GM13976 (cell line): ENCODE measurements around the gene MED4.

Experiments
- DNase-seq: peaks from one replicate; pipeline ENCODE4 v3.0.0; 2012; ENCODE audit warnings: low spot score
- in situ Hi-C: fragments of 300-500 bp; cut with MboI; formaldehyde crosslinking; loops from one replicate; pipeline ENCODE4 v1.12.0; 2022; ENCODE audit warnings: low sequenced_read_pairs, mixed read lengths, inconsistent platforms; ENCODE audit not compliant: unreplicated experiment
- TF ChIP-seq, protein P1 (sequence below): IDR thresholded peaks from 2 replicates; pipeline ENCODE4 v1.5.1; 2012; ENCODE audit warnings: borderline replicate concordance, mild to moderate bottlenecking; ENCODE audit not compliant: insufficient read depth; ENCODE audit errors: extremely low read depth, missing control alignments, control extremely low read depth

Gene MED4

DNA sequence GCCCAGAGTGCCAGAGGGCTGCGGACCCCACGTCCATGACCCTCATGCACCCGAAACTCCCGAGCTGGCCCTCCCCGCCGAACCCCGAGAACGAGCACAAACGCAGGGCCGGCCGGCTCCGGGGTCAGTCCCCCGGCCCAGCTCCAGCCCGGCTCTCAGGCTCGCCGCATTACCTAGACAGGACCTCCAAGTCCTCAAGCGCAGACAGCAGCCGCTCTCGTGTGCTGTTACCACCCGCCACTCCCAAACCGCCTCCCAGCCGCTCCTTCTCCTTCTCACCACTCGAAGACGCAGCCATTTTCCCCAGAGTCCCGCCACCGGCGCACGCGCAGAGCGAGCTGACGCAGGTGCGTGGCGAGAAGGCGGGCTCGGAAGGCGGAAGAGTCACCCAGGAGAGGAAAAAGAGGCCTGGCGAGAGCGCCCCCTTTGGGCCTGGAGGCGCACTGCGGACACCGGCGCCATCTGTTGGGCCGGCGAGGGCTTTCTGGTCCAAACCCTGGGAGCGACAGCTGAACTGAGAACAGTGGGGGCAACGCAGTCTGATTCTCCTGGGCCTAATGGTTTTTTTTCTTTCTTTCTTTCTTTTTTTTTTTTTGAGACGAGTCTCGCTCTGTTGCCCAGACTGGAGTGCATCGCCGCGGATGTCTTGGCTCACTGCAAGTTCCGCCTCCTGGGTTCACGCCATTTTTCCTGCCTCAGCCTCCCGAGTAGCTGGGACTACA, at the start of gene MED4:
TSS of gene MED4 (minus strand) at position 324 of the 722 bp plus-strand sequence. CDS start at position 298, 26 bp downstream.
- in situ Hi-C loops, result no loop called here
- TF ChIP-seq, protein P1, sequence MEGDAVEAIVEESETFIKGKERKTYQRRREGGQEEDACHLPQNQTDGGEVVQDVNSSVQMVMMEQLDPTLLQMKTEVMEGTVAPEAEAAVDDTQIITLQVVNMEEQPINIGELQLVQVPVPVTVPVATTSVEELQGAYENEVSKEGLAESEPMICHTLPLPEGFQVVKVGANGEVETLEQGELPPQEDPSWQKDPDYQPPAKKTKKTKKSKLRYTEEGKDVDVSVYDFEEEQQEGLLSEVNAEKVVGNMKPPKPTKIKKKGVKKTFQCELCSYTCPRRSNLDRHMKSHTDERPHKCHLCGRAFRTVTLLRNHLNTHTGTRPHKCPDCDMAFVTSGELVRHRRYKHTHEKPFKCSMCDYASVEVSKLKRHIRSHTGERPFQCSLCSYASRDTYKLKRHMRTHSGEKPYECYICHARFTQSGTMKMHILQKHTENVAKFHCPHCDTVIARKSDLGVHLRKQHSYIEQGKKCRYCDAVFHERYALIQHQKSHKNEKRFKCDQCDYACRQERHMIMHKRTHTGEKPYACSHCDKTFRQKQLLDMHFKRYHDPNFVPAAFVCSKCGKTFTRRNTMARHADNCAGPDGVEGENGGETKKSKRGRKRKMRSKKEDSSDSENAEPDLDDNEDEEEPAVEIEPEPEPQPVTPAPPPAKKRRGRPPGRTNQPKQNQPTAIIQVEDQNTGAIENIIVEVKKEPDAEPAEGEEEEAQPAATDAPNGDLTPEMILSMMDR, result peak; percentile 97

GRCh38 chr13:48144413-48145035, 49.6 kb upstream of the MED4 start:
- in situ Hi-C loops, result loop anchor here (25.0 kb wide), 1 partner anchor 443 kb away; no protein-coding TSS in a partner anchor
- DNase-seq, result no peak
- TF ChIP-seq, protein P1, result no peak

More for the DNA sequence above, at the start of gene MED4:
- DNase-seq, result peak; percentile 98

- peak; percentile 16 for DNase-seq
- in situ Hi-C loops, result loop anchor here (25.0 kb wide), 1 partner anchor 445 kb away; no protein-coding TSS in a partner anchor
- TF ChIP-seq, protein P1, result no peak
These were observed 47.5 kb upstream of the MED4 start for GRCh38 chr13:48142436-48142835.

DNA sequence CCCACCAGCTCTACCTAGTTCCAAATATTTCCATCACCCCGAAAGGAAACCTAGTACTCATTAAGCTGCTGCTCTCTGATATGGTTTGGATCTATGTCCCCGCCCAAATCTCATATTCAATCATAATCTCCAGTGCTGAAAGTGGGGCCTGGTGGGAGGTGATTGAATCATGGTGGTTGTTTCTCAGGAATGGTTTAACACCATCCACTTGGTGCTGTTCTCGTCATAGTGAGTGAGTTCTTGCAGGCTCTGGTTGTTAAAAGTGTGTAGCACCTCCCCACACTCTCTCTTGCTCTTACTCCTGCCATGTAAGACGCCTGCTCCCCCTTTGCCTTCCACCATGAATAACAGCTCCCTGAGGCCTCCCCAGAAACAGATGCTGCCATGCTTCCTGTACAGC, 43.4 kb upstream of the MED4 start:
- TF ChIP-seq, protein P1, result no peak
- no peak for DNase-seq
- in situ Hi-C loops, result loop anchor here (25.0 kb wide), 1 partner anchor 449 kb away; no protein-coding TSS in a partner anchor

DNA sequence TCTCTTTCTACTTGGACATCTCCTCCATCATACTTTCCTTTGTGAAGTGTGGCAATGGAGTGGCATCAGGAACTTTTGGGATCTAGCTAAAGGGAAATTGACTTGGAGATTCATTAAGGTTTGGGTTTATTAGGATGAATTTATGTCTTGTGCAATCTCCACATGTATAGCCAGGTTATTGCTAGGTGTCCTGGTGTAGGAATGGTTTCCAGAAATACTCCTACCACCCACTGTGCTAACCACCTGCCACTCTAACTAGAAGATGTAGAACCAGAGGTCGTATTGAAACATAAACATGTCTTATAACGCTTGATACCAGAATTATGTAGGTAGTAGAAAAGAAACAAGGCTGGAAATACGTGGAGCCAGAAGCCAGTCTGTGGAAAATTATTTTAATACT, 38.1 kb upstream of the MED4 start:
- TF ChIP-seq, protein P1, result no peak
- DNase-seq, result no peak
- in situ Hi-C loops, result loop anchor here (25.0 kb wide), 1 partner anchor 454 kb away; no protein-coding TSS in a partner anchor

GRCh38 chr13:48131533-48131932, 36.6 kb upstream of the MED4 start:
- TF ChIP-seq, protein P1, result no peak
- in situ Hi-C loops, result loop anchor here (25.0 kb wide), 1 partner anchor 456 kb away; no protein-coding TSS in a partner anchor
- DNase-seq, result no peak
